ENCODE measurements around the gene CLDN18. TPM values are rescaled to one million over a fixed set of nuclear protein-coding genes. Genes with fewer than 3 reads are reported as not detected.

Gene CLDN18
- total and polyA plus RNA-seq, 12 donors: 0.01 TPM; not detected in 11

- H3K27me3 ChIP-seq: no peaks in the 10 kb centered on the region
- intact Hi-C loops (cut with DNase I): no loop called here
- no peak for DNase-seq
- no peak overlapping the region for H3K4me3 ChIP-seq
- TF ChIP-seq CTCF (IDR thresholded peaks at IDR 0.05): no peak
- ATAC-seq: no peak
- no peaks in the 10 kb centered on the region for H3K4me1 ChIP-seq
- no peak overlapping the region for H3K27ac ChIP-seq
- H3K9me3 ChIP-seq: no peaks in the 10 kb centered on the region
- peaks cover 0 to 14% (median 0%) of the 10 kb centered on the region in 9 donors for H3K36me3 ChIP-seq
These were observed 15.6 kb downstream of the CLDN18 start for GRCh38 chr3:138025553-138025952.

GRCh38 chr3:138027821-138028220 lies 17.9 kb downstream of the CLDN18 start:
- Histone ChIP-seq H3K4me1 (no peaks in the 10 kb centered on the region), H3K9me3 (no peaks in the 10 kb centered on the region), H3K4me3 (no peak overlapping the region), H3K36me3 (peaks cover 0 to 19% (median 0%) of the 10 kb centered on the region in 9 donors), H3K27ac (no peak overlapping the region), H3K27me3 (no peaks in the 10 kb centered on the region)
- TF ChIP-seq CTCF (IDR thresholded peaks at IDR 0.05): no peak
- ATAC-seq (no peak), DNase-seq (no peak)
- 97% methylated on average over 5 of the region's 5 CpGs for WGBS, 2 donors
- intact Hi-C loops (cut with DNase I): no loop called here

GRCh38 chr3:138030734-138031280 lies 20.8 kb downstream of the CLDN18 start:
- no peak overlapping the region for H3K27ac ChIP-seq
- DNase-seq (no peak), ATAC-seq (no peak)
- no peaks in the 10 kb centered on the region for H3K4me1 ChIP-seq
- H3K36me3 ChIP-seq: peaks cover 0 to 15% (median 0%) of the 10 kb centered on the region in 9 donors
- H3K9me3 ChIP-seq: no peaks in the 10 kb centered on the region
- WGBS, 2 donors: 87 to 88% methylated on average over 11 of the region's 11 CpGs
- TF ChIP-seq CTCF (IDR thresholded peaks at IDR 0.05): no peak
- intact Hi-C loops (cut with DNase I): no loop called here
- no peaks in the 10 kb centered on the region for H3K27me3 ChIP-seq
- H3K4me3 ChIP-seq: no peak overlapping the region

- no peak for TF ChIP-seq CTCF (IDR thresholded peaks at IDR 0.05)
- 73 to 97% methylated on average over 3 of the region's 3 CpGs for WGBS, 2 donors
- Histone ChIP-seq H3K9me3 (no peaks in the 10 kb centered on the region), H3K27ac (no peak overlapping the region), H3K4me3 (no peak overlapping the region), H3K4me1 (no peaks in the 10 kb centered on the region), H3K36me3 (peaks cover 0 to 15% (median 0%) of the 10 kb centered on the region in 9 donors), H3K27me3 (no peaks in the 10 kb centered on the region)
- DNase-seq (no peak), ATAC-seq (no peak)
- intact Hi-C loops (cut with DNase I): no loop called here
These were observed 21.6 kb downstream of the CLDN18 start for GRCh38 chr3:138031536-138031935.

Data from heart right ventricle (tissue), 16 donors.